ENCODE data around the gene KMT2C.
"Not testable (repeated sequence)": the region's sequence is repeated elsewhere in the genome, so short reads cannot be mapped to it uniquely, and the experiment has no call there.

Gene KMT2C

DNA sequence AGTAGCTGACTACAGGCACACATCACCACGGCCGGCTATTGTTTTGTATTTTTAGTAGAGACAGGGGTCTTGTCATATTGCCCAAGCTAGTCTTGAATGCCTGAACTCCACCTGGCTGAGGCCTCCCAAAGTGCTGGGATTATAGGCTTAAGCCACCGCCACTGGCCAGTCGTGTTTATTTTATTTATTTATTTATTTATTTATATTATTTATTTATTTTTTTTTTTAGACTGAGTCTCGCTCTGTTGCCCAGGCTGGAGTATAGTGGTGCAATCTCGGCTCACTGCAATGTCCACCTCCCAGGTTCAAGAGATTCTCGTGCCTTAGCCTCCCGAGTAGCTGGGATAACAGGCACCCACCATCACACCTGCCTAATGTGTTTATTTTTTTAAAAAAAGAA is 6.0 kb upstream of the KMT2C start:
- DNase-seq (ENCODE audit: low spot score) = not testable (repeated sequence)

DNA sequence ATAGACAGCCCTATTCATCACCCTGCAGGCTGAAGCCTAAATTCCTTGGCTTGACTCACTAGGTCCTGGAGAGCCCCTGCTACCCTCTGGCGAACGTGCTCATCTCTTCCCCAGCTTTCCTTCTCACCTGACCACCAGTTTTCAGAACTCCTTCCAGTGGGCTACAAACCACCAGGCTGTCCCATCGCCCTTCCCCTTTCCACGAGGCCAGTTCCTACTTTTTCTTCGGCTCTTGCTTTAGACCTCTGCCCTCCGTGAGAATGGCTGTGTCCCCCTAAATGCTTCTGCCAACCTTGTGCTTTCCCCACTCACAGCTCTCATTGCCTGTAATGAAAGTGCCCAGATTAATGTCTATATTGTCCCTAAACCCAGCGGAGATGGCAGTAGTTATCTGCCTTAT is 5.4 kb upstream of the KMT2C start:
- DNase-seq (ENCODE audit: low spot score) = not testable (repeated sequence)

DNA sequence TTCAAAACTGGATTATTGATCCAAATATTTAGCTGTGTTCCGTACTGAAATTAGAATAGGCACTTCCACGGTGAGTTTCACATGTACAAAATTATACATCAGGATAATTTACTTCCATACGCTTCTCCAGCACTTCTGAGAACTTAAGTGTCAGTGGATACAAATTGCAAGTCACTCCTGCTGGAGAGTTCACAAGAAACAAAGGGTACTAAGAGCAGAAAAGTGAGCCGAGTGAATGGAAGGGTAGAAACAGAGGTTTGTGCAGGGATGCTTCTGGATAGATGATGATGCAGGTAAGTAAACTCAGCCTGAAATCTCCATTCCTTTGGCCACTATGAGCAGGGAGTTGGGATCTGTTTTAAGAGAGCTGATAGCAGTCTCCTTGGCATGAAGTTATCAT is 2.2 kb upstream of the KMT2C start:
- DNase-seq (ENCODE audit: low spot score) = peak; percentile 46

DNA sequence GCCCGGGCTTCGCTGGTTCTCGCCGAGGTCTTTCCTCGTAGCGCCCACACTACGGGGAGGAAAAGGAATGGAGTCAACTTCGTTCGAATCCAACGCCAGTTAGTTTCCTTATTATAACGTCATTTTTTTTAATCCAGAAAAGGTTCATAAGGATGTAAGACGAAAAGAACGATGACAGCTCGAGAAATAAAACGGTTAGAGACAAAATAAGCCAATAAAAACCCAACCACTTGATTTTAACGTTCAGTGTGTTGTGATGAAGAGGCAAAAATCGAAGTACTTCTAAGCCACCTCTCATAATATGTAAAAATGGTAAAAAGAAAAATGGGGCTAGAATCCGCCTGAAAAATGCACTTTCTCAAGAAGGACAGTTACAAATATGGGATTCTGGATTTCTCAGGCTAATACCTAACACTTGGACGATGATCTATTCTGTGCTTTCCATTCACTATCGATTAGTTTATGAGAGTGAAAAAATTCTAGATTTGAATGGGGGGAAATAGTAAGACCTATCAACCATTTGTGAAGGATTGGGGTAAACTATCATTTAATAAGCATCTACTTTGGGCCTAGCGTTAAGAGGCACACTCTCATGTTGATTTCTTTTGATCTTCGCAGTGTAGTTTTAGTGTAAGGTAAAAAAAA is 1.2 kb upstream of the KMT2C start:
- DNase-seq (ENCODE audit: low spot score) = peak; percentile 47

DNA sequence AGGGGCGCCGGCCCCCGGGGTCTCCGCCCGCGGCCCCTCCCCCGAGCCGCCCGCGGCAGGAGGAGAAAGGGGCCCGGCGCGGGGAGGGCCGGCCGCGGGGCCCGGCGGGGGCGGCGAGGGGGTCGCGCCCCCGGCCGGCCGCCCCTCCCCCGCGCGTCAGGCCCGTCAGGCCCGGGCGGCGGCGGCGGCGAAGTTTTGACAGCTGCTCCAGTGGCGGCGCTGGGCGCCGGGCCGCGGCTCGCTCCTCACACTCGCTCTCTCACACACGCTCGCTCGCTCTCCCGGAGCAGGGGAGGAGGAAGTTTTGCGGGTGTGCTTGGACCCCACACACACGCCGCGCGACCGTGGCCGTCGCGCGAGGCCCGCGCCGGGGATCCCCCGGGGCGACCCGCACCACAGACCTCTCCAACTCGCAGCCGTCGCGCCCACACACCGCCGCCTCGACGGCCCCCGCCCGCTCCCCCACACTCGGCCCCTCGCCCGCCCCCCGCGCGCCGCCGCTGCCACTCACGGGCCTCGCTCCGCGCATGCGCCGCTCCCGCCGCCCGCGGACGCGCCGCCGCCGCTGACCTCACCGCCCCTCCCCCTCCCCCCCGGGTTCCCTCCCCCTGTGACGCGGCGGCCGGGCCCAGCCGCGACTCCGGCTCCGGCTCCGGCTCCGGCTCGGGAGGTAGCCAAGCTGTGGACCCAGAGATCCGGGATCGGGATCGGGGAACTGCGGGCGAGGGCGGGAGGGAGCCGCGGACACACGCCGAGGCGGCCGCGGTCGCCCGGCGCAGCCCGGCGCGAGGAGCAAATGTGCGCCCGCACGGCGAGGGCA is 518 bp upstream of the KMT2C start:
- DNase-seq (ENCODE audit: low spot score) = peak; percentile 91

DNA sequence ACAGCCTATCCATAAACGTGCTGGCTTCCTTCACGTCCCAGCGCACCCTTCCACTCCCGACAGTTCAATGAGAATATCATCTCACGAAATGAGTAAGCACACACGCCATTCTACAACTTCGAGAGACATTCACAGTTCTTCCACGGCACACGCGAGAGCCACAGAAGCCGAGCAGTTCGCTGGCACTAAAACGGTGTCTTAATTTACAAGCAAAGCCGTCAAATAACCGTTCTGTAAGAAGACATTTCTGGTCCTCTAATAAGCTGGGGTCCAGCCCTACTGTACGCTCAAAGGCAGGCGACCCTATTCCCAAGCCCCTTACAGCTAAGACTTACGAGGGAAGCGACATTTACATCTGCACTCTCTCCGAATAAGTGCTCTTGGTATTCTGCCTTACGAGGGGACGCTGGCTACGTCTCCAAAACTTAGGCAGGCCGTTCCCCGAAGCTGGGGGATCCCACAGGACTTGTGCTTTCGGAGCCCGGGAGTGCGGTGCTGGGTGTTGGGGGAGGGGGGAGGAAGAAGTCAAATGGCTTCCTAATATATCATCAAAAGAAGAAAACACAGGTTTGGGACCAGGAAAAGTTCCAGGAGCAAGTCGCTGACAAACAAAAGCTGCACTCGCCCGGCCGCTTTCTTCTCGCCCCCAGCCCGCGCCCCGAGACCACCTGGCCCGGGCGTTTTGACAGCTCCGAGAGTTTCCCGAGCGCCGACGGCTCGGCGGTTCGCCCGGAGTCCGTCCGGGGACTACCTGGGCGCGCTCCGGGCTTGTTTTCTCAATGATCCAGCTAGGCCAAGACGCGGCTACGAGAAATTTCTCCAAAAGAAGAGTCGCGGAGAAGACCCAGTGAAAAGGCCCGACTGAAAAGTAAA is 1.1 kb downstream of the KMT2C start:
- DNase-seq (ENCODE audit: low spot score) = peak; percentile 66

DNA sequence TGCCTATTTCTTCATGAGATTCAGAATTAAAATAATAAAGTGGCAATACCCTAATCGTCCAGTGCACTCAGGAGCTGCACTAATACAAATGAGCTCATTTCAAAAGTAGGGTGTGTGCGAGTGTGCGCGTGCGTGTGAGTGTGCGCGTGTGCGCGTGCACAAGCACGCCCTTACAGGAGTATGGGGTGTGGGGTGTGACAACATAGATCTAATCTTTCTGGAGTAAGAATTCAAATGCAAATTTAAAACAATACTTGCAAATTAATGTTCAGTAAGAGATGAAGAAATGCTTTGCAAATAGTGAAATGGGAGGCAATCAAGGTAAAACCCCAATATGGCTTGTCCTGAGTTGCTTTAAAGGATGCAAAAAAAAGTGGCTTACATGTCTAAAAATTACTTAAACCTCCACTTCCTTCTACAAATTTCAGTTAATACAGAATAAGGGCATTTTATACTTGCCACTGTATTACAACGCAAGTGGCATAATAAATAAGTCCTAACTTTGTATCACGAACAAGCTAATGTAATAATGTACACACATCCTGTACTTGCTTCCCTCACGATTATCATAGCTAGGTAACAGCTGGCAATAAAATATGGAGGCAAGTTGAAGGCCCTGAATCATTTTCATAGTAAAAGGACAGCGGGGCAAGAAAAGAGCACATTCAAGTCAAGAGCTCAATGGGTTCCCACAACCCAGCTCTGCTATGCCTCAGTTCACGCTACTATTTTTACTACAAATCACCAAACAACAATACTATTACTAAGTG is 1.9 kb downstream of the KMT2C start:
- DNase-seq (ENCODE audit: low spot score) = peak; percentile 74

DNA sequence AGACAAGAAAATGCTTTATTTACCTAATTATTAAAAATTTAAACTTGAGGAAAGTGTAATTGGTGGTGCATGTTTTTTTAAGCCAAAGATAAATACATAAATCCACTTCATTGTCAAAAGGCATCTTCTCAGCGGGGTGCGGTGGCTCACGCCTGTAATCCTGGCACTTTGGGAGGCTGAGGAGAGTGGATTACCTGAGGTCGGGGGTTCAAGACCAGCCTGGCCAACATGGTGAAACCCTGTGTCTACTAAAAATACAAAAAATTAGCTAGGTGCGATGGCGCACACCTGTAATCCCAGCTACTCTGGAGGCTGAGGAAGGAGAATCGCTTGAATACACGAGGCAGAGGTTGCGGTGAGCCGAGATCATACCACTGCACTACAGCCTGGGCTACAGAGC is 3.1 kb downstream of the KMT2C start:
- DNase-seq (ENCODE audit: low spot score) = not testable (repeated sequence)

DNA sequence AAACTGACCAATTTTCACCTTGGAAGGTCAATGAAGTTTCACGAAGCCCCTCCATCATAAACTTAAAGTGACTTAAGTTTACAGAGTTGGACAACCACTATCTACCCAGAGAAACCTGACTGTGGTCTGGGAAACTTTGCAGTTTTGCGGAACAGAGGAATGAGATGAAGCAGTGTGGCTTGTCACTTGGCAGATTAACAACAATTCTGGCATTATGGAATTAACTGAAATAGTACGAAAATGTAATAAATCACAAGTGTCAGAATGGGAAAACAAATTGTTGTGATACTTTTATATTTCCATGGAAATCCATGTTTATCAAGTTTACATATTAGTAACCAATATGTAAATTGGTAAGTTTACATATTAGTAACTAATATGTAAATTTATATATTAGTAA is 4.9 kb downstream of the KMT2C start:
- DNase-seq (ENCODE audit: low spot score) = no peak

DNA sequence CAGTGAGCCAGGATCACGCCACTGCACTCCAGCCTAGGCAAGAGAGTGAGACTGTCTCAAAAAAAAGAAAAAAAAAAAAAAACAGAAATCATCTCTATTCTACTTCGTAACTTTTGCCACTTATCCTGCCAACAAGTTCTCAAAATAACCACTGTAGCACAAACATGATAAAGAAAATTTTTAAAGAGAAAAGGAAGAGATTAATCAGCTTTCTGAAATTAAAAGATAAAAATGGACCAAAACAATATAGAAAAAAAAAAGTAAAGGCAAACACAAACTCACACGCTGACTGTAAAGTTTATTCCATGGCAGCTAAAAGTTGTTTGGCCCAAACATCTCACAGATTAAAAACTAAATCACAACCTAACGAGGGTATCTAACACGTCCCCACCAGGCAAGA is 5.7 kb downstream of the KMT2C start:
- DNase-seq (ENCODE audit: low spot score) = not testable (repeated sequence)

DNA sequence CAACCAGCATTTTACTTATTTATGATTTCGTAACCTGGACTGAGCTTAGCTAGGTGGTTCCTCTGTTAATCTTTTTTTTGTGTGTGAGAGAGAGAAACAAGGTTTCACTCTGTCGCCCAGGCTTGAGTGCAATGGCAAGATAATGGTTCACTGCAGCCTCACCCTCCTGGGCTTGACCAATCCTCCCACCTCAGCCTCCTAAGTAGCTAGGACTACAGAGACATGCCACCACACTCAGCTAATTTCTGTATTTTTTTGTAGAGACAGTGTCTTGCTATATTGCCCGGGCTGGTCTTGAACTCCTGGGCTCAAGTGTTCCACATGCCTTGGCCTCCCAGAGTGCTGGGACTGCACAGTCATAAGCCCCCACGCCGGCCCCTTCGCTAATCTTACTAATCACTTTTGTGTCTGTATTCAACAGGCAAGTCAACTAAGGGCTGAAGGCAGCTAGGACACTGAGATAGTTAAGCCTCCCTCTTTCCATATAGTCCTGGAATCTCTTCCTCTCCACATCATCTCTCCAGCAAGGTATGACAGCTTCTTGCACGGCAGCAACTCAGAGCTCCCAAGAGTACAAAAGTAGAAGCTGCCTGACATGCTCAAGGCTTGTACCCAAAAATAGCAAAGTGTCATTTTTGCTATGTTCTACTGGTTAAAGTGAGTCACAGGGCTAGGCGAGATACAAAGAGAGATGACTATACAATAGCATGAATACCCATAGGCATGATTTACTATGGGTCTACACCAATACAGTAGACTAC is 11.3 kb downstream of the KMT2C start:
- DNase-seq (ENCODE audit: low spot score) = peak; percentile 58

DNA sequence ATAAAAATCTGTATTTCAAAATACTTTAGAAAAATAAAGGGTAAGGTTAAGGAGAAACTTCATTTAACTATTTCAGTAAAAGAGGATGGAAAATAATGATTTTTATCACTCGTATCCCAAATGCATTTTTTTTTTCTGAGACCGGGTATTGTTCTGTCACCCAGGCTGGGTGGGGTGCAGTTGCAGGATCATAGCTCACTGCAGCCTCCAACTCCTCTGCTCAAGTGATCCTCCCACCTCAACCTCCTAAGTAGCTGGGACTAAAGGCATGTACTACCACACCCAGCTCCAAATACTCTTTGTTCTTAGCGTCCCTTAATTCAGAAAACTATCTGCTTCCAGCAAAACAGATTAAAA is 11.8 kb downstream of the KMT2C start:
- no peak for DNase-seq (ENCODE audit: low spot score)

DNA sequence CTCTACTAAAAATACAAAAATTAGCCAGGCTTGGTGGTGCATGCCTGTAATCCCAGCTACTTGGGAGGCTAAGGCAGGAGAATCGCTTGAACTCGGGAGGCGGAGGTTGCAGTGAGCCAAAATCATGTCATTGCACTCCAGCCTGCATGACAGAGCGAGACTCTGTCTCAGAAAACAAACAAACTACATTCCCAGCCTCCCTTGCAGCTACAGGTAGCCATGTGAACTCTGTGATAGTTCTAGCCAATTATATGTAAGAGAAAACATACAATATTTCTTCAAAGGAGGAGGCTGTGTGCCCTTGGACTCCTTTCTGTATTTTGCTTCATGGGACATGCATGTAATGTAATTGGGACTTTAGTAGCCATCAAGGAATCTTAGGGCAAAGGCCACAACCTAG is 12.6 kb downstream of the KMT2C start:
- DNase-seq (ENCODE audit: low spot score) = not testable (repeated sequence)

DNA sequence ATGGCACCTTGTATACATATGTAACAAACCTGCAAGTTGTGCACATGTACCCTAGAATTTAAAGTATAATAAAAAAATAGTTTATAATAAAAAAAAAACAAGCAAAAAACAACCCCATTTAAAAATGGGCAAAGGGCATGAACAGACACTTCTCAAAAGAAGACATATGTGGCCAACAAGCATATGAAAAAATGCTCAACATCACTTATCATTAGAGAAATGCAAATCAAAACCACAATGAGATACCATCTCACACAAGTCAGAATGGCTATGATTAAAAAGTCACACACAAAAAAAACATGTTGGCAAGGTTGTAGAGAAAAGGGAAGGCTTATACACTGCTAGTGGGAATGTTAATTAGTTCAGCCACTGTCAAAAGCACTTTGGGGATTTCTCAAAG is 14.9 kb downstream of the KMT2C start:
- DNase-seq (ENCODE audit: low spot score) = not testable (repeated sequence)

DNA sequence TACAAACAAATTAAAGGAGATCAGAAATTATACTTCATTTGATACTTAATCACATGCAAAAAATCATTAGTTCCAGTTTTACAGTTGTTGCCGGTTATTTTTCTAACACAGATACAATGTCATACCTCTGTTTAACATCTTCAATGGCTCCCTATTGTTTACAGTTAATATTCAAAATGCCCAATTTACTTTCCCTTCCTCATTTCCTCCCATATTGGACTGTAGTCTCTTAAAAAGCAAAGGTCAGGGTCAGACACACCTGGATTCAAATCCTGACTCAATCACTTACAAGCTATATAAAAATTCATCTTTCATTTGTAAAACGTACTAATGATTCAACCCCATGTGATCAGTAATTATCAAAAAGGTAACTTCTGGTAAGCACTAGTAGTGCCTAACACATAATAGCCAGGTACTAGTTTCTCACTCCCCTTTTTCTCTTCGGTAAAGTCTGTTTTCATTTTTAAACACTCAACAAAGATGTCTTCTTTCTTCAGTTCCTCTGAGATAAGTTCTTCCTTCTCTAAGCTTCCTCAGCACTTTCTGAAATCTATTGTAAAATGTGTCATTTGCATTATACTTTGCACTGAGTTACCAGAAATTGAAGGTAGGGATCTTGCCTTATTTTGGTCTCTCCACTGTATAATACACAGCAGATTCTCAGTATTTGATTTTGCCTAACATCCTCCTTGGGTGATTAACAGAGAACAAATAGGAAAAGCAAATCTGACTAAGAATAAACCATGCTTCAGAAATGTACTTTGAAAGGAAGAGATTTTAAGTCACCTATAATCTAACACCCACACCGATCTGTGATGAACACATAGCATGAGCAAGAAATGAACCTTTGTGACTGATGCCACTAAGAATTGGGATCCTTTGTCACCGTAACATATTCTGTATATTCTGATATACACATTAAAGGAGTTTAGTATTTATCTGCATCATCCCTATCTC is 16.1 kb downstream of the KMT2C start:
- DNase-seq (ENCODE audit: low spot score) = no peak

DNA sequence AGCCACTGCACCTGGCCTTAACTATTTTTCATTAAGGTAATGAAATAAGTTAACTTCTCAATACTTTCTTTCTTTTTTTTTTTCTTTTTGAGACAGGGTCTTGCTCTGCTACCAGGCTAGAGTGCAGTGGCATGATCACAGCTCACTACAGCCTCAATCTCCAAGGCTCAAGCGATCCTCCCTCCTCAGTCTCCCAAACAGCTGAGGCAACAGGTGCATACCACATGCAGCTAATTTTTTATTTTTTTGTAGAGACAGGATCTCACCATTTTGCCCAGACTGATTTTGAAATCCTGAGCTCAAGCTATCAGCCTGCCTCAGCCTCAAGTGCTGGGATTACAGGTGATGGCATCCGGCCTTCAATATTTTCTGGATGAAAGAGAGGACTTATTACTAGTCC is 21.0 kb downstream of the KMT2C start:
- DNase-seq (ENCODE audit: low spot score) = no peak

DNA sequence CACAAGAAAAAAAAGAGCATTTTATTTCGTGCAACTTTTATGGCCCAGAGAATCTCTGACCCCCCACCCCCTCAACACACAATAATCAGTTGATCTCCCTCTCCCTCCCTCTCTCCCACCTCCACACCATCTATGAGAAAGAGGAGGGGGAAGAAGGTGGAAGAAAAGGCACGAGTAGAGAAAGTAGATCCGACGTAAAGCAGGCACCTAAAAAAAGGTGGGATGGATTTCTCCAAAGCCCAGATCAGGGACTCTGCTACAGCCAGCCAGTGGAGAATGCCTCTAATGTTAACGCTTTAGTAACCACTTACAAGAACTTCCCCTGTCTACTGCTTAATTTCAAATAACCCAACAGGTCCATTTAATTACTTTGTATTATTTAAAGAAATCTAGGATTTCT is 24.4 kb downstream of the KMT2C start:
- DNase-seq (ENCODE audit: low spot score) = no peak

DNA sequence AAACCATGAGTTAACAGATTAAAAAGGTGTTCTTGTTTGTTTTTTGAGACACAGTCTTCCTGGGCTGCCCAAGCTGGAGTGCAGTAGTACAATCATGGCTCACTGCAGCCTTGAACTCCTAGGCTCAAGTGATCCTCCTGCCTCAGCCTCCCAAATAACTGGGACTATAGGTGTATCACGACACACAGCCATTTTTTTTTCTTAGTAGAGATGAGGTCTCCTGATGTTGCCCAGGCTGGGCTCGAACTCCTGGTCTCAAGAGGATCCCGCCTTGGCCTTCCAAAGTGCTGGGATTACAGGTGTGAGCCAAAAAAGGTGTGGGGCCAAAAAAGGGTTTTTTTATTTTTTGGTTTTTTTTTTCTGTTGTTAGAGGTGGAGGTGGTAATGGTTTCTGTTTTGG is 29.3 kb downstream of the KMT2C start:
- no peak for DNase-seq (ENCODE audit: low spot score)

DNA sequence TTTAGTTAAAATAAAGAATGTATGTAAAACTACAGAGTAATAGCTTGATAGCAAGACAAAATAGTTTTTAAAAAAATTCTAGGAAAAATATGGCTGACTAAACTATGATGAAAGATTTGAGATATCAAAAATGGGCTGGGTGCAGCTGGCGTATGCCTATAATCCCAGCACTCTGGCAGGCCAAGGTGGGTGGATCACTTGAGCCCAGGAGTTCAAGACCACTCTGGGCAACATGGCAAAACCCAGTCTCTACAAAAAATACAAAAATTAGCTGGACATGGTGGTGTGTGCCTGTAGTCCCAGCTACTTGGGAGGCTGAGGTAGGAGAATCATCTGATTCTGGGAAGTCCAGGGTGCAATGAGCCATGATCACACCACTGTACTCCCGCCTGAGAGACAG is 29.8 kb downstream of the KMT2C start:
- not testable (repeated sequence) for DNase-seq (ENCODE audit: low spot score)

DNA sequence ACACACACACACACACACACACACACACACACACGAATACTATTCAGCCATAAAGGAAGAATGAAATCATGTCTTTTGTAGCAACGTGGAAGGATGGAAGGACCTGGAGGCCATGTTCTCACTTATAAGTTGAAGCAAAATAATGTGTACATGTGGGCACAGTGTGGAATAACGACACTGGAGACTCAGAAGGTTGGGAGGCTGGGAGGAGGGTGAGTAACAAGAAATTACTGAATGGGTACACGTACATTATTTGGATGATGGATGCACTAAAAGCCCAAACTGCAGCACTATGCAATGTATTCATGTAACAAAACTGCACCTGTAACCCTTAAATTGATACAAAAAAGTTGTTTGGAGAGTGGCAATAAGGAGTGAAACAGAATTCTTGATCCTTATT is 32.1 kb downstream of the KMT2C start:
- DNase-seq (ENCODE audit: low spot score) = no peak
